Natural killer cell (primary cell): ENCODE data around the gene OSTM1. TPM values are rescaled to one million over a fixed set of nuclear protein-coding genes. Genes with fewer than 3 reads are reported as not detected.

ENCODE experiments used
- ATAC-seq, 3 donors: fragments of 150-1000 bp in 2 of 3; fragments of 200-7000 bp in 1 of 3; cut with Tn5 transposase; 1 replicate in 1 of 3; 2 replicates in 2 of 3; pipeline ENCODE4 v1.10.0; 2021; ENCODE audit warnings: mild to moderate bottlenecking in 2 of 3, moderate library complexity in 2 of 3
- DNase-seq, 2 donors: peaks; one replicate each; pipeline versions ENCODE4 v3.0.0 to v3.0.0-alpha.2; 2013 to 2021; ENCODE audit warnings: mixed read lengths in 1 of 2
- H3K27ac ChIP-seq: one replicate; pipeline ENCODE4 v1.5.1; 2013; ENCODE audit warnings: mild to moderate bottlenecking, low read length
- H3K27me3 ChIP-seq: one replicate; pipeline ENCODE4 v1.6.1; 2013; ENCODE audit warnings: low read length; ENCODE audit not compliant: control insufficient read depth, insufficient read depth
- H3K36me3 ChIP-seq: one replicate; pipeline ENCODE4 v1.6.1; 2013; ENCODE audit warnings: low read length; ENCODE audit not compliant: control insufficient read depth, insufficient read depth
- H3K4me1 ChIP-seq: one replicate; pipeline ENCODE4 v1.6.1; 2013; ENCODE audit warnings: low read length; ENCODE audit not compliant: control insufficient read depth, insufficient read depth
- H3K4me3 ChIP-seq: one replicate; pipeline ENCODE4 v1.5.1; 2013; ENCODE audit warnings: low read length
- H3K9me3 ChIP-seq: one replicate; pipeline ENCODE4 v1.6.1; 2013; ENCODE audit warnings: low read length; ENCODE audit not compliant: control insufficient read depth, insufficient read depth
- H3K27ac Mint-ChIP-seq, 2 donors: one replicate each; pipeline ENCODE4 v1.8.0; 2022; ENCODE audit warnings: mild to moderate bottlenecking in 2 of 2, mixed read lengths in 2 of 2, moderate library complexity in 1 of 2
- H3K27me3 Mint-ChIP-seq, 2 donors: one replicate each; pipeline ENCODE4 v1.8.0; 2022; ENCODE audit warnings: low read depth in 2 of 2, mixed read lengths in 2 of 2
- H3K36me3 Mint-ChIP-seq: one replicate; pipeline ENCODE4 v1.8.0; 2022; ENCODE audit warnings: mixed read lengths
- H3K4me1 Mint-ChIP-seq, 2 donors: one replicate each; pipeline ENCODE4 v1.8.0; 2022; ENCODE audit warnings: mixed read lengths in 2 of 2
- H3K4me3 Mint-ChIP-seq: one replicate; pipeline ENCODE4 v1.8.0; 2022; ENCODE audit warnings: mild to moderate bottlenecking, moderate library complexity, mixed read lengths
- H3K9me3 Mint-ChIP-seq, 2 donors: one replicate each; pipeline ENCODE4 v1.8.0; 2022; ENCODE audit warnings: mixed read lengths in 2 of 2
- WGBS: methylation state at CpG from one replicate; pipeline ENCODE4 v1.1.7; 2013; ENCODE audit warnings: missing lambda C conversion rate; ENCODE audit not compliant: insufficient coverage; 5-methylcytosine and 5-hydroxymethylcytosine counted together
- intact Hi-C: fragments of 100-400 bp; cut with micrococcal nuclease; formaldehyde crosslinking; loops from one replicate; pipeline ENCODE4 v1.14.2; 2022
- total RNA-seq, 4 donors: library from RNA; stranded (reverse); fragments of 120-200 nt in 1 of 4; gene quantifications; one replicate each; pipeline versions ENCODE4 v1.2.3 to v1.2.4, GENCODE V29; 2013 to 2022
- TF ChIP-seq, protein P1 (sequence below): fragments of 200-600 bp; IDR thresholded peaks from one replicate; pipeline ENCODE4 v1.8.0; 2022; ENCODE audit warnings: antibody characterized with exemption

The OSTM1 gene
- total RNA-seq, 3 donors from 2014 or later (not counting 1 experiment from before 2014, with no cell fraction given) = 39.2 to 56.9 (median 49.1) TPM

DNA sequence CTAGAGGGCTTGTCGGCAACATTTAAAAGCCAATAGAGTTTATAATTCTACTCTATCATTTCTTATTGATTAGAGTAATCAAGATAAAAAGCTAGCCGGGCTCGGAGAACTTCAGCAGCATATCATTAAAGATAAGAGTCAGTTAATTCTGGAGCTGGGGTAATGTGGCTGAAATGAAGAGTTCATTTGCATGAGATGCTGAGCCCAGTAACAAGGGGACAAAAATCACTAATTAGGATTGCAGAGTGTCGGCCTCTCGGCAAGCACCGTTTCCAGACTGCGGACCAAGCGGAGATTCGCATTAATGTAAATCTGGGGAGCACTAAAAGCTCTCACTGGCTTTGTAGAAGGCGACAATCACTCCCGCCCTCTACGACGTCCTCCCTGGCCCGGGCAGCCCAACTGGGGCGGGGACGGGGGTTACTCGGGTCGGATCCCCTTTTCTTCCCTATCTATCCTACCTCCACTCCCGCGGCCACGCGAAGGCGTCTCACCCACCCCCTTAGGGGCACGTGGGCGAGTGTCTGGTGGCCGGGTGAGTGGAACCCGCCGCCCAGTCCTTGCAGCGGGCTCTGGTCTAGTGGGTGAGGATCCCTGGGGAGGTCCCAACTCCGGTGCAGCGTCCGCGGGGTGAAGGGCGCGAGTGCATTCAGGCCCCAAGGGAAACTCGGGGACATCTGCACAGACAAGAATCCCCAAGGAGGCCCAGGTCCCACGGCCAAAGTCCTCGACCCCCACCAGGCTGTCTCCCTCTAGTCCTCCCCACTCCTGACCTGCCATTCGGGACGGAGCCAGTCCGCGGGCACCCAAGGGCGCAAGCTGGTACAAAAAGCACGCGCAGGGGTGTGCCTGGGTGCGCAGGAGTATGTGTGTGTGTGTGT, 42.2 kb upstream of the OSTM1 start:
- TF ChIP-seq, protein P1, sequence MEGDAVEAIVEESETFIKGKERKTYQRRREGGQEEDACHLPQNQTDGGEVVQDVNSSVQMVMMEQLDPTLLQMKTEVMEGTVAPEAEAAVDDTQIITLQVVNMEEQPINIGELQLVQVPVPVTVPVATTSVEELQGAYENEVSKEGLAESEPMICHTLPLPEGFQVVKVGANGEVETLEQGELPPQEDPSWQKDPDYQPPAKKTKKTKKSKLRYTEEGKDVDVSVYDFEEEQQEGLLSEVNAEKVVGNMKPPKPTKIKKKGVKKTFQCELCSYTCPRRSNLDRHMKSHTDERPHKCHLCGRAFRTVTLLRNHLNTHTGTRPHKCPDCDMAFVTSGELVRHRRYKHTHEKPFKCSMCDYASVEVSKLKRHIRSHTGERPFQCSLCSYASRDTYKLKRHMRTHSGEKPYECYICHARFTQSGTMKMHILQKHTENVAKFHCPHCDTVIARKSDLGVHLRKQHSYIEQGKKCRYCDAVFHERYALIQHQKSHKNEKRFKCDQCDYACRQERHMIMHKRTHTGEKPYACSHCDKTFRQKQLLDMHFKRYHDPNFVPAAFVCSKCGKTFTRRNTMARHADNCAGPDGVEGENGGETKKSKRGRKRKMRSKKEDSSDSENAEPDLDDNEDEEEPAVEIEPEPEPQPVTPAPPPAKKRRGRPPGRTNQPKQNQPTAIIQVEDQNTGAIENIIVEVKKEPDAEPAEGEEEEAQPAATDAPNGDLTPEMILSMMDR = no peak
- H3K9me3 ChIP-seq = no peaks in the 10 kb centered on the region
- WGBS = 8% methylated on average over 45 of the region's 46 CpGs
- Mint-ChIP-seq H3K4me3 (peak overlapping the region; percentile 81), H3K36me3 (no peaks in the 10 kb centered on the region), H3K4me1 (peaks cover 42 to 57% of the 10 kb centered on the region in 2 donors), H3K27ac (peak overlapping the region in 1 of 2 donors; percentile 35), H3K9me3 (no peaks in the 10 kb centered on the region), H3K27me3 (peaks cover 80 to 83% of the 10 kb centered on the region in 2 donors)
- intact Hi-C loops = loop anchor here (10.0 kb wide), 1 partner anchor 378 kb away; no protein-coding TSS in a partner anchor
- H3K4me1 ChIP-seq = peaks cover 51% of the 10 kb centered on the region
- DNase-seq = no peak
- no peak overlapping the region for H3K4me3 ChIP-seq
- H3K36me3 ChIP-seq = no peaks in the 10 kb centered on the region
- H3K27me3 ChIP-seq = peaks cover 56% of the 10 kb centered on the region
- no peak overlapping the region for H3K27ac ChIP-seq
- ATAC-seq = peak in 1 of 3 donors; percentile 3

GRCh38 chr6:108115598-108116058, 41.1 kb upstream of the OSTM1 start:
- H3K4me3 ChIP-seq = no peak overlapping the region
- peaks cover 54% of the 10 kb centered on the region for H3K27me3 ChIP-seq
- DNase-seq (peak in 1 of 2 donors; percentile 21), ATAC-seq (no peak)
- no peaks in the 10 kb centered on the region for H3K36me3 Mint-ChIP-seq
- peaks cover 51% of the 10 kb centered on the region for H3K4me1 ChIP-seq
- H3K4me3 Mint-ChIP-seq = peak overlapping the region; percentile 63
- WGBS = 7% methylated on average over 12 of the region's 20 CpGs
- no peak overlapping the region for H3K27ac Mint-ChIP-seq
- peaks cover 42 to 52% of the 10 kb centered on the region in 2 donors for H3K4me1 Mint-ChIP-seq
- TF ChIP-seq, protein P1 = no peak
- H3K27me3 Mint-ChIP-seq = peaks cover 77 to 81% of the 10 kb centered on the region in 2 donors
- no peaks in the 10 kb centered on the region for H3K36me3 ChIP-seq
- no peak overlapping the region for H3K27ac ChIP-seq
- no peaks in the 10 kb centered on the region for H3K9me3 ChIP-seq
- intact Hi-C loops = loop anchor here (10.0 kb wide), 1 partner anchor 379 kb away; no protein-coding TSS in a partner anchor
- H3K9me3 Mint-ChIP-seq = no peaks in the 10 kb centered on the region

GRCh38 chr6:108114841-108115597, 40.5 kb upstream of the OSTM1 start:
- H3K9me3 Mint-ChIP-seq = no peaks in the 10 kb centered on the region
- peaks cover 72 to 82% of the 10 kb centered on the region in 2 donors for H3K27me3 Mint-ChIP-seq
- peaks cover 42 to 52% of the 10 kb centered on the region in 2 donors for H3K4me1 Mint-ChIP-seq
- H3K4me1 ChIP-seq = peaks cover 51% of the 10 kb centered on the region
- no peaks in the 10 kb centered on the region for H3K36me3 ChIP-seq
- TF ChIP-seq, protein P1 = no peak
- peaks cover 49% of the 10 kb centered on the region for H3K27me3 ChIP-seq
- 2% methylated on average over 49 of the region's 50 CpGs for WGBS
- H3K36me3 Mint-ChIP-seq = no peaks in the 10 kb centered on the region
- no peak overlapping the region for H3K27ac ChIP-seq
- H3K4me3 ChIP-seq = no peak overlapping the region
- H3K27ac Mint-ChIP-seq = no peak overlapping the region
- no peaks in the 10 kb centered on the region for H3K9me3 ChIP-seq
- ATAC-seq (no peak), DNase-seq (peak in 1 of 2 donors; percentile 48)
- intact Hi-C loops = loop anchor here (10.0 kb wide), 1 partner anchor 380 kb away; no protein-coding TSS in a partner anchor
- peak overlapping the region; percentile 63 for H3K4me3 Mint-ChIP-seq
